ENCODE data around the gene PAIP2.

Gene PAIP2

GRCh38 chr5:139415869-139416268, 74.2 kb downstream of the PAIP2 start:
- Mint-ChIP-seq H3K9me3 (no peaks in the 10 kb centered on the region), H3K36me3 (peaks cover 70% of the 10 kb centered on the region), H3K4me3 (peak overlapping the region; percentile 54), H3K4me1 (peaks cover 44% of the 10 kb centered on the region), H3K27ac (peak overlapping the region; percentile 90)
- DNase-seq (ENCODE audit: low spot score in 2 of 2) (no peak), ATAC-seq (no peak)

DNA sequence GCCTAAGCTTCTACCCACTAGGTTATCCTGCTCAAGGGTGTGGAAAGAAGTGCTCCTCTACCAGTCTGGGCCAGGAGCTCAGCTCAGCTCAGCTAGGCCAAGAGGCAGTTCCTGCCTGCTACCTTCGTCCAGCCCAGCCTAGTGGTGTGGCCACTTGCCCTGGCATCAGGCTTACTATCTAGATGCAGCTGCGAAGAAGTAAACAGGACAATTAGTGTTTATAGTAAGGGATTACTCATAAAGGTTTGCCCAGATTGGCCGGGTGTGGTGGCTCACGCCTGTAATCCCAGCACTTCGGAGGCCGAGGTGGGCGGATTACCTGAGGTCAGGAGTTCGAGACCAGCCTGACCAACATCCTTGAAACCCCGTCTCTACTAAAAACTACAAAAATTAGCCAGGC, 75.0 kb downstream of the PAIP2 start:
- Mint-ChIP-seq H3K36me3 (peaks cover 78% of the 10 kb centered on the region), H3K4me1 (peaks cover 44% of the 10 kb centered on the region), H3K4me3 (peak overlapping the region; percentile 54), H3K27ac (peak overlapping the region; percentile 90), H3K9me3 (no peaks in the 10 kb centered on the region)
- no peak for DNase-seq (ENCODE audit: low spot score in 2 of 2)
- ATAC-seq, result no peak

GRCh38 chr5:139417214-139417613, 75.6 kb downstream of the PAIP2 start:
- Mint-ChIP-seq H3K36me3 (peaks cover 84% of the 10 kb centered on the region), H3K4me1 (peaks cover 47% of the 10 kb centered on the region), H3K4me3 (no peak overlapping the region), H3K9me3 (no peaks in the 10 kb centered on the region), H3K27ac (peak overlapping the region; percentile 90)
- DNase-seq (ENCODE audit: low spot score in 2 of 2) (no peak), ATAC-seq (peak; percentile 14)

DNA sequence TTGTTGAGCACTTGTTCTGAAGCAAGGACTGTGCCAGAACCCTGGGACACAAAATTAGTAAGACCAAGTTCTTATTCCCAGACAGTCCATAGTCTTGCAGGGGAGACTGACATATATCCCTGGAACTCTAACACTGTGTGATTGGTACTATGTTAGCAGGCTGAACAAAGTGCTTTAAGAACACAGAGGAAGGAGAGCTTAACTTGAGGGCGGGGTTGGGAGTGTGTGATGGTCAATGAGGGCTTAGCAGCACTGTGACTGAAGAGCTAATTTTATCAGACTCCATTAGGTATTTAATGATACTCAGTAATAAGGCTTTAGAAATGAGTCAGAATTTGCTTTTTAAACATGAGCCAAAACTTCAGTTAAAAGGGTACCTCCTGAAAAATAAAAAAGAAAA, 77.1 kb downstream of the PAIP2 start:
- no peaks in the 10 kb centered on the region for H3K9me3 Mint-ChIP-seq
- H3K4me1 Mint-ChIP-seq, result peaks cover 37% of the 10 kb centered on the region
- peak overlapping the region; percentile 2 for H3K27ac Mint-ChIP-seq
- no peak for DNase-seq (ENCODE audit: low spot score in 2 of 2)
- no peak overlapping the region for H3K4me3 Mint-ChIP-seq
- no peak for ATAC-seq
- peaks cover 88% of the 10 kb centered on the region for H3K36me3 Mint-ChIP-seq

Data from stimulated activated effector memory CD8-positive, alpha-beta T cell treated with anti-CD3 and anti-CD28 coated beads, Interleukin-12 subunit alpha, Interleukin-12 subunit beta, amount 100 ng/mL, for 72 hours (primary cell).